Keratinocyte (primary cell): ENCODE measurements around the gene BANF2.

Experiments
- EZH2 ChIP-seq: IDR thresholded peaks from one replicate; pipeline ENCODE4 v1.6.1; 2012; ENCODE audit warnings: inconsistent platforms, mild to moderate bottlenecking, low read length, moderate library complexity
- TF ChIP-seq, protein P1 (sequence below), 3 experiments: IDR thresholded peaks in 1 of 3; conservative IDR thresholded peaks in 1 of 3; optimal IDR thresholded peaks in 1 of 3; 2 replicates in 2 of 3; 3 replicates in 1 of 3; pipeline versions ENCODE3 to v1.5.1; 2011; ENCODE audit warnings: low read length in 3 of 3, mild to moderate bottlenecking in 3 of 3, moderate library complexity in 2 of 3, control low read depth in 1 of 3, inconsistent platforms in 1 of 3; ENCODE audit not compliant: insufficient read depth in 2 of 3; ENCODE audit errors: extremely low read depth in 1 of 3

DNA sequence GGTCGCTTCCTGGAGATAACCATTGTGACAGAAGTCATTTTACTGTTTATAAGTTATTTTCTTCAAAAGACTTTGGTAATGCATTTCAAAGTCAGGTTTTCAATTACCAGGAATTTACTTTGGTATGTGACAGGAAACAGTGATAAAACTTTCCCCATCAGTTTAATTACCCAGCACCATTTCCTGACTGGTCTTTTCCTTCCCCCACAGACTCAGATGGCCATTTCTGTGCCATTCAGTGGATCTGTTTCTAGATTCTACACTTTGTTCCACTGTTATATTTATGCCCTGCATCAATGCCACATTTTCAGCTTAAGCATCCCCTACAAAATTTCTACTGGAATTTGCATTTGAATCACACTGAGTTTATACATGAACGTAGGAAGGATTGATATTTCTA, 34.0 kb upstream of the BANF2 start:
- TF ChIP-seq, protein P1, sequence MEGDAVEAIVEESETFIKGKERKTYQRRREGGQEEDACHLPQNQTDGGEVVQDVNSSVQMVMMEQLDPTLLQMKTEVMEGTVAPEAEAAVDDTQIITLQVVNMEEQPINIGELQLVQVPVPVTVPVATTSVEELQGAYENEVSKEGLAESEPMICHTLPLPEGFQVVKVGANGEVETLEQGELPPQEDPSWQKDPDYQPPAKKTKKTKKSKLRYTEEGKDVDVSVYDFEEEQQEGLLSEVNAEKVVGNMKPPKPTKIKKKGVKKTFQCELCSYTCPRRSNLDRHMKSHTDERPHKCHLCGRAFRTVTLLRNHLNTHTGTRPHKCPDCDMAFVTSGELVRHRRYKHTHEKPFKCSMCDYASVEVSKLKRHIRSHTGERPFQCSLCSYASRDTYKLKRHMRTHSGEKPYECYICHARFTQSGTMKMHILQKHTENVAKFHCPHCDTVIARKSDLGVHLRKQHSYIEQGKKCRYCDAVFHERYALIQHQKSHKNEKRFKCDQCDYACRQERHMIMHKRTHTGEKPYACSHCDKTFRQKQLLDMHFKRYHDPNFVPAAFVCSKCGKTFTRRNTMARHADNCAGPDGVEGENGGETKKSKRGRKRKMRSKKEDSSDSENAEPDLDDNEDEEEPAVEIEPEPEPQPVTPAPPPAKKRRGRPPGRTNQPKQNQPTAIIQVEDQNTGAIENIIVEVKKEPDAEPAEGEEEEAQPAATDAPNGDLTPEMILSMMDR (optimal IDR thresholded peaks at IDR 0.05 in 1 of 3, IDR thresholded peaks at IDR 0.05 in 1 of 3, conservative IDR thresholded peaks at IDR 0.05 in 1 of 3; ENCODE audit: extremely low read depth in 1 of 3, insufficient read depth in 2 of 3, low read length in 3 of 3), result no peak
- no peak for TF ChIP-seq EZH2
